A549 treated with dexamethasone at 1 μM for 4 hours (cell line): Measurements from ENCODE around the gene ABHD11. TPM values are rescaled to one million over a fixed set of nuclear protein-coding genes. Genes with fewer than 3 reads are reported as not detected.

Source experiments
- total RNA-seq: library from RNA; stranded (reverse); fragments of 200-300 nt; extraction: Qiagen RNA extraction; gene quantifications from 5 replicates; pipeline ENCODE4 v1.2.3, GENCODE V29; 2022

ABHD11 gene, protein sequence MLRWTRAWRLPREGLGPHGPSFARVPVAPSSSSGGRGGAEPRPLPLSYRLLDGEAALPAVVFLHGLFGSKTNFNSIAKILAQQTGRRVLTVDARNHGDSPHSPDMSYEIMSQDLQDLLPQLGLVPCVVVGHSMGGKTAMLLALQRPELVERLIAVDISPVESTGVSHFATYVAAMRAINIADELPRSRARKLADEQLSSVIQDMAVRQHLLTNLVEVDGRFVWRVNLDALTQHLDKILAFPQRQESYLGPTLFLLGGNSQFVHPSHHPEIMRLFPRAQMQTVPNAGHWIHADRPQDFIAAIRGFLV
- 17.2 to 24.8 TPM (median 22.6 TPM) in 5 replicates for total RNA-seq

GRCh38 chr7:73738612-73739386 lies at the start of gene ABHD11:
TSS of gene ABHD11 (minus strand) at chr7:73738802. CDS start at chr7:73738770, 32 bp downstream.

GRCh38 chr7:73770002-73770859 lies 31.6 kb upstream of the ABHD11 start, which contains the start of gene CLDN3:
TSS of gene CLDN3 (minus strand) at chr7:73770270. CDS start at chr7:73770049, 221 bp downstream.

GRCh38 chr7:73718905-73719805 lies 19.4 kb downstream of the ABHD11 start, which contains the start of gene STX1A:
TSS of gene STX1A (minus strand) at chr7:73719669. CDS start at chr7:73719631, 38 bp downstream.

Other genes starting within 250 kb of the ABHD11 start
- 54.0 to 67.4 TPM (median 65.6 TPM) in 5 replicates for gene BAZ1B, start 216.5 kb downstream of the ABHD11 start, total RNA-seq
- gene BCL7B, start 181.1 kb downstream of the ABHD11 start, total RNA-seq: 64.3 to 76.9 TPM (median 69.0 TPM) in 5 replicates
- 46.1 to 52.6 TPM (median 50.4 TPM) in 5 replicates for gene TBL2, start 160.2 kb downstream of the ABHD11 start, total RNA-seq
- 1.1 to 1.6 TPM (median 1.1 TPM) in 5 replicates for gene MLXIPL, start 114.3 kb downstream of the ABHD11 start, total RNA-seq
- gene VPS37D, start 71.0 kb downstream of the ABHD11 start, total RNA-seq: 3.1 to 5.0 TPM (median 4.5 TPM) in 5 replicates
- gene DNAJC30, start 55.3 kb downstream of the ABHD11 start, total RNA-seq: 8.1 to 10.6 TPM (median 10.1 TPM) in 5 replicates
- 127 to 166 TPM (median 136 TPM) in 5 replicates for gene BUD23, start 55.2 kb downstream of the ABHD11 start, total RNA-seq
- gene STX1A, start 19.1 kb downstream of the ABHD11 start, total RNA-seq: 50.9 to 77.3 TPM (median 74.1 TPM) in 5 replicates
- gene CLDN3, start 31.5 kb upstream of the ABHD11 start, total RNA-seq: 1.3 to 3.6 TPM (median 3.0 TPM) in 5 replicates
- gene CLDN4, start 92.2 kb upstream of the ABHD11 start, total RNA-seq: 4.3 to 6.0 TPM (median 4.8 TPM) in 5 replicates
- 6.8 to 10.4 TPM (median 10.2 TPM) in 5 replicates for gene METTL27, start 103.7 kb upstream of the ABHD11 start, total RNA-seq
- 0.11 to 0.25 TPM (median 0.21 TPM) in 5 replicates for gene TMEM270, start 122.4 kb upstream of the ABHD11 start, total RNA-seq